ENCODE results near the gene HMCN2.

DNA sequence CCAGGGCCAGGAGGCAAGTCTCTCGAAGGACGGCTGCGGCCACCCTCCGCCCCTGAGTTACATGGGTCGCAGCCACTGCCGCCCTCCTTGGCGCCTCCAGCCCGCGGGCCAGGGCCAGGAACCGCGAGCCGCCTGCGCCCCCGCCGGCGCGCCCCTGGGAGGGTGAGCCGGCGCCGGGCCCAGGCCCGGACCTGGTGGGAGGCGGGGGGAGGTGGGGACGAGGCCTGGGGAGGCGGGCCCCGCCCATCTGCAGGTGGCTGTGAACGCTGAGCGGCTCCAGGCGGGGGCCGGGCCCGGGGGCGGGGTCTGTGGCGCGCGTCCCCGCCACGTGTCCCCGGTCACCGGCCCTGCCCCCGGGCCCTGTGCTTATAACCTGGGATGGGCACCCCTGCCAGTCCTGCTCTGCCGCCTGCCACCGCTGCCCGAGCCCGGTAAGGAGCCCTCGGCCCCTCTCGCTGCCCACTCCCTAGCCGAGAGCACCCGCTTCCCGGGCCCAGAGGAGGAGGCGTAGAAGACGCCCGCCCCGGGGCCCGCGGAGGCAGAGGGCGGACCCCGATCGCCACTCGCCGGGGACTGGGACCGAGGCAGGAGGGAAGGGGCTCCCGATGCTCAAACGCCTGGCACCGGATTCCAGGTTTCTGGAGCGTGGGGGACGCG, 179.1 kb downstream of the HMCN2 start, which contains the start of gene ASS1:
- no peak for TF ChIP-seq EZH2 (optimal IDR thresholded peaks at IDR 0.05; ENCODE audit: low read depth, low read length)
- TF ChIP-seq, protein P1, sequence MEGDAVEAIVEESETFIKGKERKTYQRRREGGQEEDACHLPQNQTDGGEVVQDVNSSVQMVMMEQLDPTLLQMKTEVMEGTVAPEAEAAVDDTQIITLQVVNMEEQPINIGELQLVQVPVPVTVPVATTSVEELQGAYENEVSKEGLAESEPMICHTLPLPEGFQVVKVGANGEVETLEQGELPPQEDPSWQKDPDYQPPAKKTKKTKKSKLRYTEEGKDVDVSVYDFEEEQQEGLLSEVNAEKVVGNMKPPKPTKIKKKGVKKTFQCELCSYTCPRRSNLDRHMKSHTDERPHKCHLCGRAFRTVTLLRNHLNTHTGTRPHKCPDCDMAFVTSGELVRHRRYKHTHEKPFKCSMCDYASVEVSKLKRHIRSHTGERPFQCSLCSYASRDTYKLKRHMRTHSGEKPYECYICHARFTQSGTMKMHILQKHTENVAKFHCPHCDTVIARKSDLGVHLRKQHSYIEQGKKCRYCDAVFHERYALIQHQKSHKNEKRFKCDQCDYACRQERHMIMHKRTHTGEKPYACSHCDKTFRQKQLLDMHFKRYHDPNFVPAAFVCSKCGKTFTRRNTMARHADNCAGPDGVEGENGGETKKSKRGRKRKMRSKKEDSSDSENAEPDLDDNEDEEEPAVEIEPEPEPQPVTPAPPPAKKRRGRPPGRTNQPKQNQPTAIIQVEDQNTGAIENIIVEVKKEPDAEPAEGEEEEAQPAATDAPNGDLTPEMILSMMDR (IDR thresholded peaks at IDR 0.05; ENCODE audit: low read length), result no peak
- TF ChIP-seq EZH2phosphoT487 (IDR thresholded peaks at IDR 0.05; ENCODE audit: low read length), result no peak
